Neural crest cell (in vitro differentiated cells): ENCODE data around the gene CHN2. TPM values are rescaled to one million over a fixed set of nuclear protein-coding genes. Genes with fewer than 3 reads are reported as not detected.

Experiments used
- DNase-seq: peaks from one replicate; pipeline ENCODE4 v3.0.0; 2021; ENCODE audit warnings: low read depth, mixed read lengths, low spot score
- H3K27ac Mint-ChIP-seq: one replicate; pipeline ENCODE4 v1.8.0; 2021; ENCODE audit warnings: mild to moderate bottlenecking, mixed read lengths; ENCODE audit not compliant: unreplicated experiment
- H3K27me3 Mint-ChIP-seq: 2 replicates; pipeline ENCODE4 v1.8.0; 2021; ENCODE audit warnings: low read depth, mild to moderate bottlenecking, mixed read lengths
- H3K36me3 Mint-ChIP-seq: 2 replicates; pipeline ENCODE4 v1.8.0; 2021; ENCODE audit warnings: low read depth, mild to moderate bottlenecking, mixed read lengths
- H3K4me1 Mint-ChIP-seq: 2 replicates; pipeline ENCODE4 v1.8.0; 2021; ENCODE audit warnings: mixed read lengths
- H3K4me3 Mint-ChIP-seq: one replicate; pipeline ENCODE4 v1.8.0; 2021; ENCODE audit warnings: mild to moderate bottlenecking, mixed read lengths
- H3K9me3 Mint-ChIP-seq: 2 replicates; pipeline ENCODE4 v1.8.0; 2021; ENCODE audit warnings: mixed read lengths
- total RNA-seq: library from RNA; stranded (reverse); gene quantifications from 2 replicates; pipeline ENCODE4 v1.2.1, GENCODE V29; 2021
- TF ChIP-seq, protein P1 (sequence below): fragments of 200-600 bp; sonication (generic); conservative IDR thresholded peaks from 2 replicates; pipeline ENCODE4 v1.5.0; 2021; ENCODE audit warnings: antibody characterized with exemption, mild to moderate bottlenecking

The CHN2 gene
- total RNA-seq, 1 donor from 2014 or later, result 15.4 TPM

DNA sequence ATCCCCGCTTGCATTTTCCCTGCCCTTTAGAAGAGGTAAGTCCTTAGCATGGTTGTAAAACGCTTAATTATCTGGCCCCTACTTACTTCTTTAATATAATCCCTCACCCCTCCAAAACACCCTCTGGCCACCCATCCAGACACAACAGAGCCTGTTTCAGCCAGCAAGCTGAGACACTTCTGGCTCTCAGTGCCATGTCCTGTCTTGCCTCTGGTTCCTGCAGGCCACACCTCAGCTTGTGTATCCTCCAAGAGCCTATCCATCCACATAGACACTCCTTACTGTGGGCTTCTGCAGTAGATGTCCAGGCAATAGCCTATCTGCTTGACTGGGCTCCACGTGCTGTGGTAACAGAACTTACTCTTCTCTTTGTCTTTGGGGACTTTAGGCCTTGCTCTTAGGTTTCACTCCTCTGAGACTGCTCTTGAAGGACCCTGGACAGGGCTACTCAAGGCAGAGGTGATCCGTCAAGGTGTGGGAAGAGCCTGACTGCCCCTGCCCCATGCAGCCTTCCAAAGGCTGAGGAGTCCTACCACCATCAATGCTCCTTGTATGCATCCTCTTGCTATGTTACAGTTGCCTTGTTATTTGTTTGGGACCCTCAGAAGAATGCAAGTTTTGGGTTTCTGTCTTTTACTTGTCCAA, 149.9 kb downstream of the CHN2 start:
- Mint-ChIP-seq H3K9me3 (no peaks in the 10 kb centered on the region), H3K27ac (no peak overlapping the region), H3K4me1 (peaks cover 4% of the 10 kb centered on the region), H3K36me3 (no peaks in the 10 kb centered on the region), H3K27me3 (no peaks in the 10 kb centered on the region), H3K4me3 (no peak overlapping the region)
- DNase-seq, result no peak
- TF ChIP-seq, protein P1, sequence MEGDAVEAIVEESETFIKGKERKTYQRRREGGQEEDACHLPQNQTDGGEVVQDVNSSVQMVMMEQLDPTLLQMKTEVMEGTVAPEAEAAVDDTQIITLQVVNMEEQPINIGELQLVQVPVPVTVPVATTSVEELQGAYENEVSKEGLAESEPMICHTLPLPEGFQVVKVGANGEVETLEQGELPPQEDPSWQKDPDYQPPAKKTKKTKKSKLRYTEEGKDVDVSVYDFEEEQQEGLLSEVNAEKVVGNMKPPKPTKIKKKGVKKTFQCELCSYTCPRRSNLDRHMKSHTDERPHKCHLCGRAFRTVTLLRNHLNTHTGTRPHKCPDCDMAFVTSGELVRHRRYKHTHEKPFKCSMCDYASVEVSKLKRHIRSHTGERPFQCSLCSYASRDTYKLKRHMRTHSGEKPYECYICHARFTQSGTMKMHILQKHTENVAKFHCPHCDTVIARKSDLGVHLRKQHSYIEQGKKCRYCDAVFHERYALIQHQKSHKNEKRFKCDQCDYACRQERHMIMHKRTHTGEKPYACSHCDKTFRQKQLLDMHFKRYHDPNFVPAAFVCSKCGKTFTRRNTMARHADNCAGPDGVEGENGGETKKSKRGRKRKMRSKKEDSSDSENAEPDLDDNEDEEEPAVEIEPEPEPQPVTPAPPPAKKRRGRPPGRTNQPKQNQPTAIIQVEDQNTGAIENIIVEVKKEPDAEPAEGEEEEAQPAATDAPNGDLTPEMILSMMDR, result no peak

DNA sequence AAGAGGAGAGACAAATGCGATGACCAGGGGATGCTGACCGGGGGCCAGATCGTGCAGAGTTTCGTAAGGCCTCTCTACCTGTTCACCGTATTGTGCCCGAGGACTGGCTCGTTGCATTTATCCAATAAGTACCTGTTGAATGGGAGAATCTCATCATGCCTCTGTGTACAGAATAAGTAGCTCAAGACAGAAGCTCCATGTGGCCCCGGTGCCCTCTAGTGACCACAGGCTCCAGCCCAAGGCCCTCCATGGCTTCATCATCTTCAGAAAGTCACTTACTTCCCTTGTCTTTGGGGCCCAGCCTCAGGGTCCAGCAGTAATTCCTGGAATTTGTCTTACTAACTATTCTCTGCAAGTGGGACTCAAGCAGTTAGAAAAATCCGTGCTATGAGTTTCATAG, 151.0 kb downstream of the CHN2 start:
- Mint-ChIP-seq H3K27ac (no peak overlapping the region), H3K9me3 (no peaks in the 10 kb centered on the region), H3K4me1 (peaks cover 10% of the 10 kb centered on the region), H3K36me3 (no peaks in the 10 kb centered on the region), H3K4me3 (no peak overlapping the region), H3K27me3 (no peaks in the 10 kb centered on the region)
- TF ChIP-seq, protein P1, result peak; percentile 42
- DNase-seq, result no peak

DNA sequence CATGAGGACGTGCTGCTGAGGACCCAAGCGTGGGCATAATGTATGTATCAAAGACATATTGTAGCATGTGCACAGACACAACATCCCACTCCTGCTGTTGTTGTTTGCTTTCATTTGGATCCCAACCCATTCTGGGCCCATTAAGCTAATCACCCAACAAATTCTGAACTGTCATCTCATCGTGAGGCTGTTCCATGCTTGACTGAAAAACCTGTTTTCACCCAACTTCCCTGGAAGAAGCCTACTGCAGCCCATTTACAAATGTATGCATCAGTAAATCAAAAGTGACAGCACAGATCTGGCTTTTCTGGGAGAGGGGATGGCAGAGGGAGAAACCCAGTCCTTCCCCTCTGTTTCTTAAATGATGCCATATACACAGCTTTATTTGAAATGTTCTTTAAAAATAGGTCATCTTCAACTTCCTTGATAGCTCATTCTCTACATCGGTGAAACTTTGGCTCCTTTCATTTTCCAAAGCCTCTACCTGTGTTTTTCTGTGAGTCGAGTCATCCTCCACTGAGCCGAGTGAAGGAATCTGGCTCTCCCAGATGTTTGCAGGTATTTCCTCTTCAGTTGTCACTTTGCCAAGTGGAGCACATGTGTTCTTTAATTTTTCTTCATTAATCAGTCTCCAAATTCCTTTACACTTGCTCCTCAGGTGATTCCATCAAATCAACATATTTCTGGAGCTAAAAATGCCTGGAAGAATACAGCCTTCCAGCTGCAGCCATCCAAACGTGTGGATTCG, 151.8 kb downstream of the CHN2 start:
- H3K27ac Mint-ChIP-seq, result no peak overlapping the region
- no peak overlapping the region for H3K4me3 Mint-ChIP-seq
- H3K9me3 Mint-ChIP-seq, result no peaks in the 10 kb centered on the region
- H3K36me3 Mint-ChIP-seq, result no peaks in the 10 kb centered on the region
- no peak for DNase-seq
- H3K27me3 Mint-ChIP-seq, result no peaks in the 10 kb centered on the region
- H3K4me1 Mint-ChIP-seq, result peaks cover 11% of the 10 kb centered on the region
- TF ChIP-seq, protein P1, result no peak

DNA sequence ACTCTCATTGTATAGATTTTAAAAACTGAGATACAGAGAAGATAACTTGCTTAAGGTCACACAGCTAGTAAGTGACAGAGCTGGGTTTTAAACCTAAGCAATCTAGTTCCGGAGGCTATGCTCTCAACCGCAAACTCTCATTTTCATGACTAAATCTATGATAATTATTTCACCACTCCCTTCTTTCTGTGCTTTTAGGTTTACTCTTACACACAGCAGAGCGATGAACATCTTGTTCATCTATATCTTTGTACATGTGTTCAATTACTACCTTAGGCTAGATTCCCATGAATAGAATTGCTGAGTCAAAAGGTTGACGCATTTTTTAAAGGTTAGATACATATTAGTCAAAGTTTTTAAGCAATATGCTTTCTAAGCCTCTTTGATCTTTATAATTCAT, 154.8 kb downstream of the CHN2 start:
- Mint-ChIP-seq H3K9me3 (no peaks in the 10 kb centered on the region), H3K4me1 (peaks cover 11% of the 10 kb centered on the region), H3K4me3 (no peak overlapping the region), H3K36me3 (no peaks in the 10 kb centered on the region), H3K27ac (no peak overlapping the region), H3K27me3 (no peaks in the 10 kb centered on the region)
- no peak for DNase-seq
- TF ChIP-seq, protein P1, result no peak

DNA sequence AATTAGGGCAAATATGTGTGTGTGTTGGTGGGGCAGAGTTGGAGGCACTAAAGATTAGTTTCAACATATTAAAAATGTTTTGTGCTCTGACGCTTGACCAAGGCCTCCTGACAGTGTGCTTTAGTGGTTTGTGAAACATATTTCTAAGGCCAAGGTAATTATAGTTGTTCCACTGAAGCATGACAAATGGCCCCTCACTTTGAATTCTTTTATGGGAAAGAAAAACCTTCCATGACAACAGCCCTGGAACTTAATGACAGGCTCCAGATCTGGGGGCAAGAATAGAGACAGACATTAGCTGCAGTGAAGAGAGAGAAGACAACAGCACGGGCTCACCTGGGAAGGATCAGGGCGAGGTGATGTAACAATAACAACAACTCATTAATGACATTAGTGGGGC, 155.8 kb downstream of the CHN2 start:
- H3K36me3 Mint-ChIP-seq, result no peaks in the 10 kb centered on the region
- DNase-seq, result no peak
- H3K4me3 Mint-ChIP-seq, result no peak overlapping the region

More for the DNA sequence above, 155.8 kb downstream of the CHN2 start:
- H3K4me1 Mint-ChIP-seq, result peaks cover 11% of the 10 kb centered on the region
- no peaks in the 10 kb centered on the region for H3K9me3 Mint-ChIP-seq
- no peak overlapping the region for H3K27ac Mint-ChIP-seq
- no peaks in the 10 kb centered on the region for H3K27me3 Mint-ChIP-seq
- TF ChIP-seq, protein P1, result no peak
